ENCODE results near the gene TFPT. TPM values are rescaled to one million over a fixed set of nuclear protein-coding genes. Genes with fewer than 3 reads are reported as not detected.
A peak's percentile ranks its signal among the peaks of the same experiment; 100 is the strongest.

Gene TFPT
- total RNA-seq, 1 experiment from 2014 or later = 55.4 TPM

GRCh38 chr19:54160854-54161253 is 45.4 kb upstream of the TFPT start:
- Histone ChIP-seq H3K4me1 (ENCODE audit: insufficient read depth, low read length) (peaks cover 38% of the 10 kb centered on the region), H3K4me2 (ENCODE audit: low read length) (peak overlapping the region; percentile 82), H3K9ac (ENCODE audit: low read length) (peak overlapping the region; percentile 62), H3F3A (ENCODE audit: low read length, unreplicated experiment) (no peaks in the 10 kb centered on the region), H3K79me2 (ENCODE audit: low read length) (peaks cover 23% of the 10 kb centered on the region), H3K9me3 (ENCODE audit: low read length) (no peaks in the 10 kb centered on the region), H4K20me1 (ENCODE audit: low read length) (no peaks in the 10 kb centered on the region), H3K27me3 (ENCODE audit: low read length) (no peaks in the 10 kb centered on the region), H3K27ac (ENCODE audit: low read length) (no peak overlapping the region), H2AFZ (ENCODE audit: low read length) (peak overlapping the region; percentile 69), H3K36me3 (ENCODE audit: low read depth, low read length) (peaks cover 11% of the 10 kb centered on the region), H3K4me3 (ENCODE audit: low read length) (peak overlapping the region; percentile 71), H3K9me2 (replicated peaks; ENCODE audit: low read length) (no peaks in the 10 kb centered on the region)
- TF ChIP-seq, protein P1, sequence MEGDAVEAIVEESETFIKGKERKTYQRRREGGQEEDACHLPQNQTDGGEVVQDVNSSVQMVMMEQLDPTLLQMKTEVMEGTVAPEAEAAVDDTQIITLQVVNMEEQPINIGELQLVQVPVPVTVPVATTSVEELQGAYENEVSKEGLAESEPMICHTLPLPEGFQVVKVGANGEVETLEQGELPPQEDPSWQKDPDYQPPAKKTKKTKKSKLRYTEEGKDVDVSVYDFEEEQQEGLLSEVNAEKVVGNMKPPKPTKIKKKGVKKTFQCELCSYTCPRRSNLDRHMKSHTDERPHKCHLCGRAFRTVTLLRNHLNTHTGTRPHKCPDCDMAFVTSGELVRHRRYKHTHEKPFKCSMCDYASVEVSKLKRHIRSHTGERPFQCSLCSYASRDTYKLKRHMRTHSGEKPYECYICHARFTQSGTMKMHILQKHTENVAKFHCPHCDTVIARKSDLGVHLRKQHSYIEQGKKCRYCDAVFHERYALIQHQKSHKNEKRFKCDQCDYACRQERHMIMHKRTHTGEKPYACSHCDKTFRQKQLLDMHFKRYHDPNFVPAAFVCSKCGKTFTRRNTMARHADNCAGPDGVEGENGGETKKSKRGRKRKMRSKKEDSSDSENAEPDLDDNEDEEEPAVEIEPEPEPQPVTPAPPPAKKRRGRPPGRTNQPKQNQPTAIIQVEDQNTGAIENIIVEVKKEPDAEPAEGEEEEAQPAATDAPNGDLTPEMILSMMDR (conservative IDR thresholded peaks at IDR 0.05; ENCODE audit: low read depth, low read length) = no peak
- TF ChIP-seq EZH2phosphoT487 (IDR thresholded peaks at IDR 0.05; ENCODE audit: borderline replicate concordance, low read length) = no peak
- TF ChIP-seq EZH2 (IDR thresholded peaks at IDR 0.05; ENCODE audit: low read length, unreplicated experiment) = no peak
- CTCF ChIA-PET = interaction anchor here (1.9 kb wide), 1 partner anchor 24 kb away, joined by 10 read pairs; the partner anchor contains the start of gene CNOT3
- DNase-seq (peak; percentile 43), ATAC-seq (no peak)
- POLR2A ChIA-PET (ENCODE audit: unreplicated experiment) = no interaction called here
- BruUV-seq (replicated peaks) = no TSS peak
- intact Hi-C loops (cut with micrococcal nuclease) = loop anchor here (5.0 kb wide), 1 partner anchor 41 kb away; the partner anchor contains the start of gene RPS9

- intact Hi-C loops (cut with micrococcal nuclease) = loop anchor here (5.0 kb wide), 1 partner anchor 42 kb away; the partner anchor contains the start of gene RPS9
- Histone ChIP-seq H3K36me3 (ENCODE audit: low read depth, low read length) (peaks cover 14% of the 10 kb centered on the region), H3K4me2 (ENCODE audit: low read length) (peak overlapping the region; percentile 82), H3K27ac (ENCODE audit: low read length) (peak overlapping the region; percentile 36), H3K4me3 (ENCODE audit: low read length) (peak overlapping the region; percentile 71), H3F3A (ENCODE audit: low read length, unreplicated experiment) (no peaks in the 10 kb centered on the region), H3K4me1 (ENCODE audit: insufficient read depth, low read length) (peaks cover 38% of the 10 kb centered on the region), H2AFZ (ENCODE audit: low read length) (peak overlapping the region; percentile 69), H3K9ac (ENCODE audit: low read length) (peak overlapping the region; percentile 62), H3K79me2 (ENCODE audit: low read length) (peaks cover 23% of the 10 kb centered on the region), H4K20me1 (ENCODE audit: low read length) (no peaks in the 10 kb centered on the region), H3K27me3 (ENCODE audit: low read length) (no peaks in the 10 kb centered on the region), H3K9me3 (ENCODE audit: low read length) (no peaks in the 10 kb centered on the region), H3K9me2 (replicated peaks; ENCODE audit: low read length) (no peaks in the 10 kb centered on the region)
- ChIA-PET POLR2A (ENCODE audit: unreplicated experiment) (interaction anchor here (0.6 to 1.6 kb wide), 5 partner anchors 9 to 33 kb away, joined by 3 to 5 read pairs (median 4); partner anchors contain the start of genes CNOT3 and MBOAT7), CTCF (interaction anchor here (0.5 to 1.9 kb wide), 2 partner anchors 23 to 132 kb away, joined by 4 to 10 read pairs; partner anchors contain the start of gene CNOT3)
- TSS peak; percentile 38 for BruUV-seq (replicated peaks)
- ATAC-seq (peak; percentile 3), DNase-seq (peak; percentile 43)
- TF ChIP-seq EZH2 (IDR thresholded peaks at IDR 0.05; ENCODE audit: low read length, unreplicated experiment) (no peak), EZH2phosphoT487 (IDR thresholded peaks at IDR 0.05; ENCODE audit: borderline replicate concordance, low read length) (no peak)
- TF ChIP-seq, protein P1 (conservative IDR thresholded peaks at IDR 0.05; ENCODE audit: low read depth, low read length) = no peak
Measured at GRCh38 chr19:54160182-54160811, 44.8 kb upstream of the TFPT start.
